Fibroblast of skin of left biceps (primary cell): ENCODE data around the gene CENPB.

Experiments
- DNase-seq, 2 experiments: peaks; one replicate each; pipeline ENCODE4 v3.0.0-alpha.2; 2013; ENCODE audit warnings: low read depth in 2 of 2

Gene CENPB

GRCh38 chr20:3767427-3768341 lies 18.9 kb downstream of the CENPB start, which contains the start of gene ADISSP:
TSS of gene ADISSP (minus strand) at chr20:3767753. CDS start at chr20:3760100, 7,653 bp downstream.
- peak; percentile 96 to 97 for DNase-seq

DNA sequence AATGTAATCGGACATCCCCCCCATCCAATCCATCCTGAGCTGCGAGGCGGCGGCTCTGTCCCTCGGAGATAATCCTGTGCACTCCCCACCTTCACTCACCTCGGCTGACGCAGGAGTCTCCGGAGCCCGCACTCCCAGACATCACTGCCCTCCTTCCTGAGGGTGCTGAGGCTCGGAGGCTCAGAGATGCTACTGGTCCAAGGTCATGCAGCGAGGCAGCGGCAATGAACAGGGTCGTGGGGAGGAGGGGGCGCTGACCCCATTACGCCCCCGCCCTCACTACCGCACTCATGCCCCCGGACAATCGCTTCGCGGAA lies 19.5 kb downstream of the CENPB start:
- no peak for DNase-seq

DNA sequence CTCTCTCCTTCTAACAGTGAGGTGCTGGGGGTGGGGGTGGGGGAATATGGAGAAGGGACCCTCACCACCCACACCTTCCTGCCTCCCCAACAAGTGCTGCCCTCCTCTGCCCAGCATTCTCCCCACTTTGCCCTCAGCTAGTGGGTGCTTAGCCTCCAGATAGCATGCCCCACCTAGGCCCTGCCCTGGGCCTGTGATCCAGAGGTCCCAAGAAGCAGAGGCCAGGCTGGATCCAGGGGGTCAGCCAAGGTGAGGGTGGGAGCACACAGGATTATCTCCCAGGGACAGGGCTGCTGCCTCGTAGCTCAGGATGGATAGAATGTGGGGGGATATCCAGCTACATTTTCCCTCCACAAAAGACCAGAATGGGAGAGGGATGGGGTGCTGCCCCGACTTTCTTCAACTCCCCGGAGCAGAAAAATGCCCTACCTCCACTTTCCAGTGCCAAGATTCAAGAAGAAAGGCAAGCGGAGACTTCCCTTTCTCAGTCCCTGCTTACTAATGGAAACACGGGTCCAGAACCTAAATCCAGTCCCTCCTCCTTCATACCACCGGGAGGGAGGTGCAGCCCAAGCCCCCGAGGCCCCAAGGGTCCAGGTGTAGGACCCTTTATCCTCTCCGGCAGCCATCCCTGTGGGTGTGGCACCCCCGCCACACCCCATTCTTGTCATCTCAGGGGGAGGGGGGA lies 20.0 kb downstream of the CENPB start:
- DNase-seq, result no peak

- no peak for DNase-seq
These were observed 21.2 kb downstream of the CENPB start for GRCh38 chr20:3765171-3765882.

DNA sequence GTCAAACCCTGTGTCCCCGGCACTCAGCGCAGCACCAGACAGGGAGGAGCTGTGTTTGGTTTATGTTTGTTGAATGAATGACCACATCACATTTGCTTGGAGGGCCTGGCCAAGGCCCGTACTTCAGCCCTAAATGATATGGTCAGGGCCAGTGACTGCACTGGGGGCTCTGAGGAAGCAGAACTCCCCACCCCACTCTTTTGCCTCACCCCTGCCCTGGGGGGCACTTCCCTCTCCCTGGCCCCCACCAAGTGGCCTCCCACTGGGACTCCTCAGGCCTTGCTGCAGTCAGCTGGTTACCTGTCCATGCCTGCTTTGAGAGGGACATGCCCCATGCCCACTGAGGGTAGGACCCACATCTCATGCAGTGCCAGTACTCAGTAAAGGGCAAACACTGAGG lies 21.9 kb downstream of the CENPB start:
- DNase-seq, result no peak

DNA sequence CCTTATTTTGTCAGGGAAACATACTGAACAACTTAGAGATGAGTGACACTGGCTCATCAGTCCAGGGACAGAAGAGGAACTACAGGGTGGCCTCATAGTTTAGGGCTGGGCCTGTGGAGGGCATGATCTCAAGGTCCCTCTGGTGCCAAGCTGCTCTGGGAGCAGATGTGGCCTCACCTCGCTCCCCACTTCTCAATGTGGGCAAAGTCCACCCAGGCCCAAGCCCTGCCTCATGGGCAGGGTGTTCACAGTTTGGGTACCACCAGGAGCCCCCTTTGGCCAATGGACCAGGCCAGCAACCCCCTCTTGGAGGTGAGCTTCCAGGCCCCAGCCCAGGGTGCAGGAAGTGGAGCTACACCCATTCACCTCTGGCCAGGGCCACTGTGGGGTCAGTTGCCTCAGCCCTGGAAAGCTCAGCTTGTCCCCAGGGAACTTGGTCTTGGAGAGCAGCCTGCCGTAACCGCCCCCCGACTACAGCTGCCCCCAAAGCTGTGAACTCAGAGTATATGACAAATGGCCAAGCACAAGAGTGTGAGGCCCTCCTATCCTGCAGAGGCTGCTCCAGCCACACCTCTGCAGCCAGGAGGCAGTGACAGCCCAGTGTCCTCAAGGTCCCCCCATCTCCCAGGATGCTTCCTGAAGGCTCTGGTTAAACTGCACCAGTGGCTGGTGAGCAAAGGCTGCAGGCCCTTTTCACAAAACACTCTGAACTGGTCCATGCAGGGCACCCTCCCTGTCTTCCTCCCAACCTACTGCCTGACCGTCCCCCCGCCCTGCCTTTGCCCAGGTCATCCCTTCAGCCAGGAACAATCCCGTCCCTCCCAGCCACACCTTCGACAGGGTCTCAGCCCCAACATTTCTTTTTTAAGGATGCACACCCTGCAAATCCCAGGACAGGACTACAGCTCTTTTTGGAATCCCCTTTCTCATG lies 22.6 kb downstream of the CENPB start:
- DNase-seq, result no peak

DNA sequence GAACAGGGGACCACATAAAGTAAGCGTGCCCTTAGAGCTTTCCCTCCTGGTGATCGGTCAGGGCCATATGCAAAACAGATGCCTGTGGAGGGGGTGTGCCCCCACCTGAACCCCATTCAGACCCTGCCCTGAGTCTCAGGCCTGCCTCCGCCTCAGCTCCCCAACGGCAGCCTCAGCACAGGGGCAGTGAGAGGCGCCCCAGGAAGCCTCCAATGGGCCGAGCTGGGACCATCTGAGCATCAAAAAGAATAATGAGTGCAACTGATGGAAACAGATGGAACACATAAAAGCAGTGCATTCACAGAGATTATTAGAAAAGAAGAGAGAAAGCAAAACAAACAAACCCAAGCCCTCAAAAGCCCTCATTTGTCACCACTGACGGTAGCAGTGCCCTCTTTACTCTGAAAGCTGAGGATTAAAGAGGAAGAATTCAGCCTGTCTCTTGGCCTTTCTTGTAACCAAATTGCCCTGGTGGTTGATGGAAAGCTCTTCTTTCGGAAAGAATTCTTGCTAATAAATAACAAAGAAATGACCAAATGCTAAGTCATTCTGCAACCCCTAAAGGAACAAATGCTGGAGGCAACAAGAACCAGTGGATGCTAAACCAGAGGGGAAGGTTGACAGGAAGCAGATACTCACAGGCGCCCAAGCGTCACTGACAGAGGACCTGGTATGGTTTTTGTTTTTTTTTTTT lies 25.7 kb downstream of the CENPB start:
- no peak for DNase-seq

GRCh38 chr20:3759884-3760283 lies 26.7 kb downstream of the CENPB start:
- DNase-seq, result no peak

DNA sequence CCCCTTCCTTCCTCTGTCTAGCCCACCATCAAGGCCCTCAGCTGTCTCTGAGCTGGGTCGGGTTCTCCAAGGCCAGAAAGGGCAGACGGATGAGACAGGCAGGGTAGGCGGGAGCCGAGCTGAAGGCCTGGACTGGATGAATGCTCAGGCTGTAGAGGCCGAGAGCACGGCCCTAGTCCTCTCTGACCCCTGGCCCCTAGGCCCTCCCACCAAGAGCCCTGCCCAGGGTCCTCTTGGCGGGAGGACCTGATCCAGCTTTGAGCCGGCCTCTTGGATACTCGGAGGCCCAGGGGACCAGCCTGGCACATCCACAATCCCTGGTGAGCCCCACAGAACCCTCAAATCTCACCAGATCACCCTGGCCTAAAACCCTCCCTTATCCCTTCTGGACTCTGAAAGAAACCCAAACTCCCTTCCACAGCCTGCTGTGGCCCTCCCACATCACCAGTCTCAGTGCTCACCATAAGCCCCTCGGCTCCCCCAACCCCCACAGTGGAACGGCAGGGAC lies 27.2 kb downstream of the CENPB start:
- DNase-seq, result no peak

DNA sequence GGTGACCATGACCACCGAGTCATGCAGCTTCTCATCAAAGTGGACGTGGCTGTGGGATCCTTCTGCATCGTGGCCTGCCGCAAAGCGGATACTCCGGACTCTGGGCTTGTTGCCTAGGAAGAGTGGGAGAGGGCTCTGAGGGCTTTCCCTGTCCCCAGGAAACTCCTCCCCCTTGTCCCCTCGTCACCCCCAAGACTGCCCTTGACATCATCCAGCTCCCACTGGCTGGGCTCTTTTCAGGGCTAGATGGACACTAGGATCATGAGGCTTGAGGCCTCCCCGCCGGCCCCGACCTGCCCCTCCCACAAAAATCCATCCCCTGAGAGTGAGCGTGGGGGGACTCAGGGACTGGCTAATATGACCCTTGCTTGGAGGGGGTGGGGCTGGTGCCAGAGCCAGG lies 28.0 kb downstream of the CENPB start:
- DNase-seq, result no peak

DNA sequence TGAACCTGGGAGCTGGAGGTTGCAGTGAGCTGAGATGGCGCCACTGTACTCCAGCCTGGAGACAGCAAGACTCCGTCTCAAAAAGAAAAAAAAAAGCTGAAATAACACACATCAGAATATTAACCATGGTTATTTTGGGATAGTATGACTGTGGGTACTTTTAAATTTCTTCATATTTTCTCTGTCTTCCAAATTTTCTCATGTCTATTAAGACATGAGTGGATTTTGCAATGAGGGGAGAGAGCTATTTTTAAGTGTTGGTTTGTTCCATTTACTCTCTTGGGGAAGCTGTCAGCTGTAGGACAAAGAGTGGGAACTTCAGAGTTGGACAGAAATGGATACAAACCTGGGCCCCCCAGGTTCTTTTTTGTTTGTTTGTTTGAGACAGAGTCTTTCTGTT lies 29.3 kb downstream of the CENPB start:
- DNase-seq, result no peak

GRCh38 chr20:3755814-3756480 lies 30.6 kb downstream of the CENPB start:
- no peak for DNase-seq

GRCh38 chr20:3755269-3755668 lies 31.3 kb downstream of the CENPB start:
- DNase-seq, result no peak

GRCh38 chr20:3754276-3754630 lies 32.3 kb downstream of the CENPB start:
- DNase-seq, result no peak

DNA sequence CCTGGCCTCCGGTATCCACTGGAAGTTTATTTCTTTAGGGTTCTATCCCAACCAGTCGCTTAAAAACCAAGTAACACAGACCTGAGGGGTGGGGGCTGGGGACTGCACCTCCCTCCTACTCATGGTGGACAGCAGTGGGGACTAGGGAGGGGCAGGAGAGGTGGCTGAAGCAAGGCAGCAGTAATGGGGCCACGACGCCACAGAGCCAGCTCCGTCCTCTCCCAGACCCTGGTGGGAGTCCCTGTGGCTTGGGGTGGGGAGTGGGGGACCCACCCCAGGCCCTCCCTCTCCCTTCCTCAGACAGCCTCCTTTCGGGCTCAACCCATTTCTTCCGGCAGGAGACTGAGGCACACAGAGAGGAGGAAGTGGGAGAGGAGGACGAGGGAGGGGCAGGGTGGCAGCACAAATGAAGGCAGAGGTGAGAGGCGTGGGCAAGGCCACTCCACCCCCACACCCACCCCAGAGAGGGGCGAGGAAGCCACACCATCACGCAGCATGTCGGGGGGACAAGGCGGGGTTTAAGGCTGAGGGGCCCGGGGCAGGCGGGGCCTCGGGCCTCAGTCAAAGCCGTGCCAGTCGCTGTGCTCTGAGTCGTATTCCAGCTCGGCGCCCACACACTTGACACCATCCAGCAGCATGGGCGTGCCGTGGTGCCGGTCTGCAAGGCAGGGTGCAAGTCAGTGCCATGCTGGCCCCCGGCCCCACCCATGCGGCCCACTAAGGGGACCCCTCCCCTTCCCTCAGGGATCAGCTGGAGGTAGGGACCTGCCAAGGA lies 32.9 kb downstream of the CENPB start:
- DNase-seq, result no peak

DNA sequence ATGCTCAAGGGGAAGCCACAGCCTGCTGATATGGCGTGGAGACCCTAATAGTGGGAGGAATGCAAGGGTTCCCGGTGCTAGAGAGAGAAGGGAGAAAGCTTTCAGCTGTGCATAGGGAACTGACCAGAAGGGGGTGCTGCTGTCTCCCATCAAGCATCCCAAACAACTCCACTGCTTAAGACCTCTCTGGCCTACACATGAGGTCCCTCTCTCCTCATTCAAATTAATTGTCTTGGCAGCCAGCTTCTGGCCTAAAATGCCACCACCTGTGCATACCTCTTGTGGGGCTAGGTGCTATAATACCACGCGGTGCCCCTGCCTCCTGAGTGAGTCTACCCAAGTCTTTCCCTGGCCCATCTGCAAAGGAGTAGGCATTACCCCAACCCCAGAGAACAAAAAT lies 33.4 kb downstream of the CENPB start:
- no peak for DNase-seq

- no peak for DNase-seq
These were observed 34.2 kb downstream of the CENPB start for GRCh38 chr20:3752386-3752759.

- no peak for DNase-seq
These were observed 34.7 kb downstream of the CENPB start for GRCh38 chr20:3751675-3752385.

- no peak for DNase-seq
These were observed 35.2 kb downstream of the CENPB start for GRCh38 chr20:3751305-3751674.
